CD8-positive, alpha-beta memory T cell (primary cell): ENCODE results near the gene USP20. TPM values are rescaled to one million over a fixed set of nuclear protein-coding genes. Genes with fewer than 3 reads are reported as not detected.

Source experiments
- CTCF ChIA-PET: fragments of 350-600 bp; sonication (Branson Sonifier 250); formaldehyde crosslinking; loops from one replicate; lab custom pipeline; 2021; ENCODE audit warnings: antibody characterized with exemption; lab: Charles Lee
- POLR2A ChIA-PET: fragments of 350-600 bp; sonication (Branson Sonifier 250); formaldehyde crosslinking; loops from one replicate; lab custom pipeline; 2021; ENCODE audit warnings: antibody characterized with exemption; lab: Charles Lee
- DNase-seq, 5 donors: peaks; one replicate each; pipeline versions ENCODE4 v3.0.0 to v3.0.0-alpha.2; 2020 to 2022; ENCODE audit warnings: mixed read lengths in 1 of 5
- H3K27ac ChIP-seq: one replicate; pipeline ENCODE4 v1.7.0; 2013; ENCODE audit warnings: low read depth, mild to moderate bottlenecking, low read length, moderate library complexity
- H3K27me3 ChIP-seq: 2 replicates; pipeline ENCODE4 v1.7.0; 2013; ENCODE audit warnings: low read length, mild to moderate bottlenecking; ENCODE audit not compliant: insufficient read depth, poor library complexity, severe bottlenecking
- H3K36me3 ChIP-seq: 2 replicates; pipeline ENCODE4 v1.7.0; 2013; ENCODE audit warnings: mild to moderate bottlenecking, low read length, moderate library complexity; ENCODE audit not compliant: insufficient read depth
- H3K4me1 ChIP-seq: 2 replicates; pipeline ENCODE4 v1.7.0; 2013; ENCODE audit warnings: mild to moderate bottlenecking, low read length, moderate library complexity; ENCODE audit not compliant: insufficient read depth
- H3K4me3 ChIP-seq: 2 replicates; pipeline ENCODE4 v1.7.0; 2013; ENCODE audit warnings: mild to moderate bottlenecking, low read length
- H3K9me3 ChIP-seq: 2 replicates; pipeline ENCODE4 v1.7.0; 2013; ENCODE audit warnings: mild to moderate bottlenecking, low read length
- H3K27ac Mint-ChIP-seq, 8 donors: one replicate each; pipeline ENCODE4 v1.8.0; 2020 to 2021; ENCODE audit warnings: mixed read lengths in 8 of 8, mild to moderate bottlenecking in 6 of 8, inconsistent platforms in 3 of 8, moderate library complexity in 3 of 8
- H3K27me3 Mint-ChIP-seq, 2 donors: one replicate each; pipeline ENCODE4 v1.8.0; 2020 to 2021; ENCODE audit warnings: mixed read lengths in 2 of 2, mild to moderate bottlenecking in 1 of 2, moderate library complexity in 1 of 2
- H3K36me3 Mint-ChIP-seq, 3 donors: one replicate each; pipeline ENCODE4 v1.8.0; 2020 to 2021; ENCODE audit warnings: mixed read lengths in 3 of 3, inconsistent platforms in 1 of 3, mild to moderate bottlenecking in 1 of 3
- H3K4me1 Mint-ChIP-seq, 3 donors: one replicate each; pipeline ENCODE4 v1.8.0; 2020 to 2021; ENCODE audit warnings: mixed read lengths in 3 of 3, inconsistent platforms in 1 of 3, mild to moderate bottlenecking in 1 of 3
- H3K4me3 Mint-ChIP-seq, 7 donors: one replicate each; pipeline ENCODE4 v1.8.0; 2020 to 2021; ENCODE audit warnings: mixed read lengths in 7 of 7, mild to moderate bottlenecking in 6 of 7, moderate library complexity in 4 of 7, inconsistent platforms in 2 of 7
- H3K9me3 Mint-ChIP-seq, 5 donors: one replicate each; pipeline ENCODE4 v1.8.0; 2020 to 2022; ENCODE audit warnings: mixed read lengths in 5 of 5, mild to moderate bottlenecking in 3 of 5, moderate library complexity in 2 of 5, inconsistent platforms in 1 of 5
- polyA plus RNA-seq: library from polyadenylated mRNA; unstranded; fragments of 300-500 nt; fragmentation: Illumina TruSeq; gene quantifications from one replicate; pipeline ENCODE4 v1.2.3, GENCODE V29; 2021
- total RNA-seq, 2 experiments: library from RNA; stranded (reverse); gene quantifications; one replicate each; pipeline ENCODE4 v1.2.3, GENCODE V29; 2021

USP20 gene
- total and polyA plus RNA-seq, 3 experiments from 2014 or later, result 50.2 to 50.8 (median 50.3) TPM

DNA sequence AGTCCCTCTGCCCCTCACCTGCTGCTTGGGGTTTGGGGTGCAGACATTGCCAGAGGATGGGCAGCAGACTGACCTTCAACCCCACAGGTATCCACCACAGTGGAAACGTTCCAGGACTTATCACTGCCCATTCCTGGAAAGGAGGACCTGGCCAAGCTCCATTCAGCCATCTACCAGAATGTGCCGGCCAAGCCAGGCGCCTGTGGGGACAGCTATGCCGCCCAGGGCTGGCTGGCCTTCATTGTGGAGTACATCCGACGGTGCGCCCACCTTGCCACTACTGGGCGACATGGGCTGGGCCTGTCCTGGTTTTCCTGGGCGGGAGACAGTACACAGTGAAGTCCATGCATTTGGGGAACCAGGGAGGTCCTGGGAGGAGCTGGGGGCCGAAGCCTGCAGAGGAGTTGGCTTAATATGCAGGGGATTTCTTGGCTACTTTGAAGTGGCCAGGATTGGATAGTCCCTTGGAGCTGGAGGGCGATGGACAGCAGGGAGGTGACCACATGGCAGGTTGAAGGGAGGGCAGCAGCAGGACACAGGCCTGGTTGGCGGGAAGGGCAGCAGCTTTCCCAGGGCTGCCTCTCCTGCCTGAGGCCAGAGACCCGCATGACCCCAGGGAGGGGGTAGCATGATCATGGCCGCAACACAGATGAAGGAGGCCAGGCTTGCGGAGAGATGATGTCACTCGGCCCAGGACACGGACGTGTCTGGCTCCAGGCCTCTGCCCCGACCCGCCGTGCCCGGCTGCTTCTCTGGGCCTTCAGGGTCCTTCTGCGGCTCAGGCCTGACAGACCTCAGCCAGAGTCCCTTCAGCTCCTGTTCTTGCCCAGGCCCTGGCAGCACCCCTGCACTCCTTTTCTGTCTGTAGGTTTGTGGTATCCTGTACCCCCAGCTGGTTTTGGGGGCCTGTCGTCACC, 34.6 kb downstream of the USP20 start:
- H3K27ac ChIP-seq, result peak overlapping the region; percentile 87
- H3K4me3 ChIP-seq, result peak overlapping the region; percentile 62

DNA sequence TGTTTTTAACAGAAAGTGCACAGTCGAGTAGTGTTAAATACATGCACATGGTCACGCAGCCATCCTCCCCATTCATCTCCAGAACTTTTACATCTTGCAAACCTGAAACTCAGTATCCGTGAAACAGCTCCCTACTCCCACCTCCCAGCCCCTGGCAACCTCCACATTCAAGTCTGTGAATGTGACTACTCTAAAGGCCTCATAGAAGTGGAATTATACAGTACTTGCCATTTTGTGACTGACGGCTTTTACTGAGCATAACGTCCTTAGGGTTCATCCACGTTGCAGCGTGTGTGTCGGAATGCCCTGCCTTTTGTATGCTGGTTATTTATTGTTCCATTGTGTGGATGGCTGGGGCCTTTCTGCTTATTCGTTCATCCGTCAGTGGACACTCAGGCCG, 35.8 kb downstream of the USP20 start:
- Histone ChIP-seq H3K9me3 (no peaks in the 10 kb centered on the region), H3K27me3 (no peaks in the 10 kb centered on the region), H3K27ac (no peak overlapping the region), H3K36me3 (peaks cover 28% of the 10 kb centered on the region), H3K4me3 (no peak overlapping the region), H3K4me1 (peaks cover 63% of the 10 kb centered on the region)
- H3K4me1 Mint-ChIP-seq, result peaks cover 55 to 85% (median 70%) of the 10 kb centered on the region in 3 donors
- H3K9me3 Mint-ChIP-seq, result no peaks in the 10 kb centered on the region
- H3K36me3 Mint-ChIP-seq, result peaks cover 0 to 62% (median 10%) of the 10 kb centered on the region in 3 donors
- CTCF ChIA-PET, result interaction anchor here (1.0 kb wide), 1 partner anchor 12 kb away, joined by 3 read pairs; no protein-coding TSS in a partner anchor
- peak in 1 of 5 donors; percentile 16 for DNase-seq
- POLR2A ChIA-PET, result no interaction called here
- peak overlapping the region in 5 of 7 donors; percentile 32 to 61 (median 52) for H3K4me3 Mint-ChIP-seq
- H3K27me3 Mint-ChIP-seq, result no peaks in the 10 kb centered on the region
- peak overlapping the region; percentile 86 to 99 (median 96) for H3K27ac Mint-ChIP-seq

More for the DNA sequence above, 34.6 kb downstream of the USP20 start:
- H3K9me3 Mint-ChIP-seq, result no peaks in the 10 kb centered on the region
- Histone ChIP-seq H3K27me3 (no peaks in the 10 kb centered on the region), H3K9me3 (no peaks in the 10 kb centered on the region), H3K36me3 (peaks cover 21% of the 10 kb centered on the region), H3K4me1 (peaks cover 75% of the 10 kb centered on the region)
- DNase-seq, result peak in 1 of 5 donors; percentile 45
- ChIA-PET POLR2A (interaction anchor here (0.5 to 1.9 kb wide), 8 partner anchors 16 to 258 kb away, joined by 3 to 7 read pairs (median 4); partner anchors contain the start of gene TOR1B), CTCF (interaction anchor here (1.0 to 2.7 kb wide), 4 partner anchors 14 to 22 kb away, joined by 3 to 9 read pairs (median 6); no protein-coding TSS in a partner anchor)
- H3K36me3 Mint-ChIP-seq, result peaks cover 0 to 60% (median 15%) of the 10 kb centered on the region in 3 donors
- peak overlapping the region; percentile 44 to 84 (median 71) for H3K4me3 Mint-ChIP-seq
- H3K27ac Mint-ChIP-seq, result peak overlapping the region; percentile 92 to 99 (median 96)
- H3K4me1 Mint-ChIP-seq, result peaks cover 59 to 92% (median 77%) of the 10 kb centered on the region in 3 donors
- H3K27me3 Mint-ChIP-seq, result no peaks in the 10 kb centered on the region

- H3K27me3 ChIP-seq, result no peaks in the 10 kb centered on the region
- ChIA-PET POLR2A (no interaction called here), CTCF (interaction anchor here (1.0 to 1.4 kb wide), 2 partner anchors 9 to 15 kb away, joined by 3 to 4 read pairs; no protein-coding TSS in a partner anchor)
- no peak overlapping the region for H3K27ac ChIP-seq
- Mint-ChIP-seq H3K27me3 (peaks cover 0 to 2% of the 10 kb centered on the region in 2 donors), H3K27ac (peak overlapping the region in 7 of 8 donors; percentile 21 to 98 (median 79)), H3K4me3 (peak overlapping the region in 2 of 7 donors; percentile 15 to 18), H3K9me3 (no peaks in the 10 kb centered on the region), H3K36me3 (peaks cover 0 to 68% (median 10%) of the 10 kb centered on the region in 3 donors), H3K4me1 (peaks cover 47 to 78% (median 61%) of the 10 kb centered on the region in 3 donors)
- no peaks in the 10 kb centered on the region for H3K9me3 ChIP-seq
- DNase-seq, result no peak
- H3K4me3 ChIP-seq, result no peak overlapping the region
- peaks cover 50% of the 10 kb centered on the region for H3K4me1 ChIP-seq
- H3K36me3 ChIP-seq, result peaks cover 40% of the 10 kb centered on the region
These were observed 38.4 kb downstream of the USP20 start for GRCh38 chr9:129873563-129874190.

DNA sequence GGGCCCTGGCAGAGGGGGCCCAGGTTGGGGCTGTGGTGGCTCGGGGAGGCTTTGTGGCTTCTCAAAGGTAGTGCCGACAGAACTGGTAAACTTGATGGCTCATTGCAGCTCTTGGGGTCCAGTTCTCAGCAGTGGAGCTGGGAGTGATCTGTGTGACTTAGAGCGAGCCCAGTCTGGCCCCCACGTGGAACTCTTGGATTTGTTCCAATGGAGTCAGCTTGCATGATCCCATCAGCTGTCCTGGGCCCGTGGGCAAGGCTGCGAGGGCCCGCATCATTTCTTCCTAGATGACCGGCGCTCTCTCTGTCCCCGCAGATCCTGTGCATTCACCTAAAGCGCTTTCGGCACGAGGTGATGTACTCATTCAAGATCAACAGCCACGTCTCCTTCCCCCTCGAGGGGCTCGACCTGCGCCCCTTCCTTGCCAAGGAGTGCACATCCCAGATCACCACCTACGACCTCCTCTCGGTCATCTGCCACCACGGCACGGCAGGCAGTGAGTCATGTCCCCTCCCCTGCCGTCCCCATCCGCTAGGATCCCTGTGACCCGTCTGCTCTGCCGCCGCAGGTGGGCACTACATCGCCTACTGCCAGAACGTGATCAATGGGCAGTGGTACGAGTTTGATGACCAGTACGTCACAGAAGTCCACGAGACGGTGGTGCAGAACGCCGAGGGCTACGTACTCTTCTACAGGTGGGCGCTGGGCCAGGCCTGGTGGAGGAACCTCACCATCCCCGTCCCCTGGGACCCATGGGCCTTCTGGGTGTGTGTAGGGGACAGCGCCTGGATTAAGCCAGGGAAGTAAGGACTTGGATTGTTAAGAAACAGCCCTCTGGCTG, 39.2 kb downstream of the USP20 start:
- H3K27ac Mint-ChIP-seq, result peak overlapping the region in 5 of 8 donors; percentile 21 to 88 (median 56)

DNA sequence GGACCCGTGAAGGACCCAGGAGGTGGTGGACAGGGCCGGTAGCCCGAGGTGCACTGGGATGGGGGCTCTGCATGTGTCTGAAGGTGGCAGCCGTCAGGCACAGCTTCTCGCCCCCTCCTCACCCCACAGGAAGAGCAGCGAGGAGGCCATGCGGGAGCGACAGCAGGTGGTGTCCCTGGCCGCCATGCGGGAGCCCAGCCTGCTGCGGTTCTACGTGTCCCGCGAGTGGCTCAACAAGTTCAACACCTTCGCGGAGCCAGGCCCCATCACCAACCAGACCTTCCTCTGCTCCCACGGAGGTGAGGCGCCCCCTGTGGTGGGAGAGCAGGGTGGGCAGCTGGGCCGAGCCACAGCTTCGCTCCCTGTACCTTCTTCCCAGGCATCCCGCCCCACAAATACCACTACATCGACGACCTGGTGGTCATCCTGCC, 39.9 kb downstream of the USP20 start:
- H3K9me3 ChIP-seq, result no peaks in the 10 kb centered on the region
- no peaks in the 10 kb centered on the region for H3K9me3 Mint-ChIP-seq
- H3K27ac ChIP-seq, result no peak overlapping the region
- DNase-seq, result no peak
- H3K4me1 ChIP-seq, result peaks cover 36% of the 10 kb centered on the region
- no peak overlapping the region for H3K4me3 ChIP-seq
- no peak overlapping the region for H3K27ac Mint-ChIP-seq
- H3K27me3 ChIP-seq, result no peaks in the 10 kb centered on the region
- H3K4me1 Mint-ChIP-seq, result peaks cover 35 to 63% (median 48%) of the 10 kb centered on the region in 3 donors
- H3K4me3 Mint-ChIP-seq, result no peak overlapping the region
- POLR2A ChIA-PET, result interaction anchor here (0.6 kb wide), 1 partner anchor 357 kb away, joined by 3 read pairs; no protein-coding TSS in a partner anchor
- H3K27me3 Mint-ChIP-seq, result peaks cover 0 to 2% of the 10 kb centered on the region in 2 donors
- H3K36me3 Mint-ChIP-seq, result peaks cover 0 to 64% (median 10%) of the 10 kb centered on the region in 3 donors
- CTCF ChIA-PET, result interaction anchor here (0.6 kb wide), 1 partner anchor 75 kb away, joined by 3 read pairs; no protein-coding TSS in a partner anchor
- peaks cover 47% of the 10 kb centered on the region for H3K36me3 ChIP-seq

More for the DNA sequence above, 39.2 kb downstream of the USP20 start:
- Histone ChIP-seq H3K4me3 (no peak overlapping the region), H3K4me1 (peaks cover 43% of the 10 kb centered on the region), H3K36me3 (peaks cover 40% of the 10 kb centered on the region), H3K9me3 (no peaks in the 10 kb centered on the region), H3K27me3 (no peaks in the 10 kb centered on the region), H3K27ac (no peak overlapping the region)
- peaks cover 0 to 66% (median 10%) of the 10 kb centered on the region in 3 donors for H3K36me3 Mint-ChIP-seq
- CTCF ChIA-PET, result interaction anchor here (1.0 to 1.4 kb wide), 2 partner anchors 8 to 15 kb away, joined by 3 to 4 read pairs; no protein-coding TSS in a partner anchor
- POLR2A ChIA-PET, result no interaction called here
- H3K9me3 Mint-ChIP-seq, result no peaks in the 10 kb centered on the region
- peaks cover 0 to 2% of the 10 kb centered on the region in 2 donors for H3K27me3 Mint-ChIP-seq
- peaks cover 40 to 70% (median 54%) of the 10 kb centered on the region in 3 donors for H3K4me1 Mint-ChIP-seq
- H3K4me3 Mint-ChIP-seq, result no peak overlapping the region
- no peak for DNase-seq

DNA sequence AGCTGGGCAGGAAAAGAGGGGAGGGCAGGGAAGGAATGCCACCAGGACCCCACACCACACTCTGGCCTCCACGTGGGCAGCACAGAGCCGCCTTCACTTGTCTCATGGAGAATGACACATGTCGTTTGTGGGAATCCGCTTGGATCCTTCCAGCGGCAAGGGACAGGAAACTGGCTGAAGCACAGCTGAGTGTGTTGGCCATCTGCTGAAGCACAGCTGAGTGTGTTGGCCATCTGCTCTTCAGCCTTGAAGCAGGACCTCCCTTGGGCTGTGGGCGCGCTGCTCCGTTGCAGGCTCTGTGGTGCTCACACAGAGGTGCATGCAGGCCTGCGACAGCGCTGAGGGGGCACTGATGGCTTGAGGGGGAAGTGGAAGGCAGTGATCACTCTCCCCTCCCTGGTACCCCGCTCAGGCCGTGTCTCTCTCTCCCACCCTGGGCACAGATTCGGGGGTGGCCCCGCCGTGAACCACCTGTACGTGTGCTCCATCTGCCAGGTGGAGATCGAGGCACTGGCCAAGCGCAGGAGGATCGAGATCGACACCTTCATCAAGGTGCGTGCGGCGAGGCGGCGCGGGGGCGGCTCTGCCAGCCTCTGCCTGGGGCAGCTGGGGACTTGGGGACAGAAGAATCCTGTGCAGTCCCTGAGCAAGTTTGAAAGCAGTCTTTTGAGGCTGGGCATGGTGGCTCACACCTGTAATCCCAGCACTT, 40.6 kb downstream of the USP20 start:
- no peak for DNase-seq
- H3K36me3 Mint-ChIP-seq, result peaks cover 0 to 61% (median 7%) of the 10 kb centered on the region in 3 donors
- Histone ChIP-seq H3K9me3 (no peaks in the 10 kb centered on the region), H3K27ac (no peak overlapping the region), H3K4me3 (no peak overlapping the region), H3K36me3 (peaks cover 53% of the 10 kb centered on the region), H3K4me1 (peaks cover 29% of the 10 kb centered on the region), H3K27me3 (no peaks in the 10 kb centered on the region)
- POLR2A ChIA-PET, result interaction anchor here (0.6 kb wide), 1 partner anchor 356 kb away, joined by 3 read pairs; no protein-coding TSS in a partner anchor
- CTCF ChIA-PET, result interaction anchor here (0.6 to 1.0 kb wide), 2 partner anchors 15 to 76 kb away, joined by 3 read pairs; no protein-coding TSS in a partner anchor
- no peak overlapping the region for H3K4me3 Mint-ChIP-seq
- peak overlapping the region in 6 of 8 donors; percentile 34 to 94 (median 88) for H3K27ac Mint-ChIP-seq
- H3K9me3 Mint-ChIP-seq, result no peaks in the 10 kb centered on the region
- H3K4me1 Mint-ChIP-seq, result peaks cover 29 to 56% (median 44%) of the 10 kb centered on the region in 3 donors
- H3K27me3 Mint-ChIP-seq, result peaks cover 0 to 2% of the 10 kb centered on the region in 2 donors
